HG03045 (cell line): ENCODE data around the gene PSMD3.
"Not testable (repeated sequence)": the region's sequence is repeated elsewhere in the genome, so short reads cannot be mapped to it uniquely, and the experiment has no call there.

Experiments used
- ATAC-seq: cut with Tn5 transposase; IDR thresholded peaks from one replicate; pipeline ENCODE4 v1.9.1; 2021; ENCODE audit warnings: mild to moderate bottlenecking, moderate library complexity; ENCODE audit not compliant: unreplicated experiment

Gene PSMD3

DNA sequence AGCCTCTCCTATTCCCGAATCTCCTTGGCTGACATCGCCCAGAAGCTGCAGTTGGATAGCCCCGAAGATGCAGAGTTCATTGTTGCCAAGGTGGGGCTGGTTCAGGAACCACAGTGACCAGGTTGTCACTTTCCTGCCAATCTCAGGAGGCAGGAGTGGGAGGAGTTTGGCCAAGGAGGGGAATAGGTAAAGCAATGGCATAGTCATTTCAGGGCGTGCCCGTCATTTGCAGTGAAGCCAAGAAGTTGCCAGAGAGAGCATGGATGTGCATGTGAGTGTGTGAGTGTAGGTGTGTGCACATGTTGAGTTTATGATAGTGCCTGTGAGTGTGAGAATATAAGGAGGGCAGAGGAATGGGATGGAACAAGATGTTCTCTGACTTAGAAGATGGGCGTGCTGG lies 14.8 kb downstream of the PSMD3 start:
- no peak for ATAC-seq

DNA sequence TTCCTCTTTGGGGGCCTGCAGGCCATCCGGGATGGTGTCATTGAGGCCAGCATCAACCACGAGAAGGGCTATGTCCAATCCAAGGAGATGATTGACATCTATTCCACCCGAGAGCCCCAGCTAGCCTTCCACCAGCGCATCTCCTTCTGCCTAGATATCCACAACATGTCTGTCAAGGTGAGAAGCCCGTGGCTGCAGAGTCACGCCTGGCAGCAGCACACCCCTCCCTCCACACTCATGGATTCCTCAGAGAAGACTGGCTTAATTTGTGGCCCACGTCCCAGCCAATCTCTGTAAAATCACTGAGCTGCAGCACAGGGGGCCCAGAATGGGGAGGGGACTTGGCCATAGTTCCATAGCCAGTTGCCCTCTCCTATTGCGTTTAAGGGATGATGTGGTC lies 15.6 kb downstream of the PSMD3 start:
- no peak for ATAC-seq

DNA sequence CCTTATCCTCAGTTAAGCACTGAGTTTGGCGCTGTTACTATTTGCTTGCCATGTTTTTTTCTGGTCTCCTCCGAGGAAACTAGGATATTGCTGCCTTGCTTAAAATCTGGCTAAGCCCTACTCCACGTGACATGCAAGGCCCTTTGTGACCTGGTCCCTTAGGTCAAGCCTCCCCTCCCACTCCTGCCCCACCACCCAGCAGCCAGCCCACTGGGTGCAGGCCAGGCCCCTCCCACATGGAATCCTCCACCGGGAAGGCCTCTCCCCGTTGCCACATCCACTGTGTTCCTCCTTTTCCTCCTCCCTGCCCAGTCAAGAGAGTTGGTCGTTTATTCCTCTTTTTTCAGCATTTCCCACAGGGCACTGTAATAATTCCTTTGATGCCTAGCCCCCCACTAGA lies 16.2 kb downstream of the PSMD3 start:
- no peak for ATAC-seq

DNA sequence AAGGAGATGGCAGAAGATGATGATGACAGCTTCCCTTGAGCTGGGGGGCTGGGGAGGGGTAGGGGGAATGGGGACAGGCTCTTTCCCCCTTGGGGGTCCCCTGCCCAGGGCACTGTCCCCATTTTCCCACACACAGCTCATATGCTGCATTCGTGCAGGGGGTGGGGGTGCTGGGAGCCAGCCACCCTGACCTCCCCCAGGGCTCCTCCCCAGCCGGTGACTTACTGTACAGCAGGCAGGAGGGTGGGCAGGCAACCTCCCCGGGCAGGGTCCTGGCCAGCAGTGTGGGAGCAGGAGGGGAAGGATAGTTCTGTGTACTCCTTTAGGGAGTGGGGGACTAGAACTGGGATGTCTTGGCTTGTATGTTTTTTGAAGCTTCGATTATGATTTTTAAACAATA lies 16.9 kb downstream of the PSMD3 start:
- no peak for ATAC-seq

DNA sequence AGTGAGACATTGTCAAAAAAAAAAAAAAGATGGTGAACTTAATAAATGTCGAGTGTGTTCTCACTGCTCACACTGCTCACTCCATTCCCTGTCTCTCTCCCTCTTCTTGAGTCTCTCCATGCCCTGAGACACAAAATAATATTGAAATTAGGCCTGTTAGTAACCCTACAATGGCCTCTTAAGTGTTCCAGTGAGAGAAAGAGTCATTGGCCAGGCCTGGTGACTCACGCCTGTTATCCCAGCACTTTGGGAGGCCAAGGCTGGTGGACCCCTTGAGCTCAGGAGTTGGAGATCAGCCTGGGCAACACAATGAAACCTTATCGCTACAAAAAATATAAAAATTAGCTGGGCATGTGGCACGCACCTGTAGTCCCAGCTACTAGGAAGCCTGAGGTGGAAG lies 18.5 kb downstream of the PSMD3 start:
- no peak for ATAC-seq

DNA sequence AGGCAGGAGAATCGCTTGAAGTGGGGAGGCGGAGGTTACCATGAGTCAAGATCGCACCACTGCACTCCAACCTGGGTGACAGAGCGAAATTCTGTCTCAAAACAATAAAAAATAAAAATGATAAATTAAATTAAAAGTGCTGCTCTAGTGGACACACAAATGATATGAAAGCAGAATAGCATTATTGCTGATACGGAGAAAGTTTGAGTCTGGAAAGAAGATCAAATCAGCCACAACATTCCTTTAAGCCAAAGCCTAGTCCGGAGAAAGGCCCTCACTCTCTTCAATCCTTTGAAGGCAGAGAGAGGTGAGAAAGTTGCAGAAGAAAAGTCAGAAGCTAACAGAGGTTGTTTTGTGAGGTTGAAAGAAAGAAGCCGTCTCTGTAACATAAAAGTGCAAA lies 19.6 kb downstream of the PSMD3 start:
- no peak for ATAC-seq

DNA sequence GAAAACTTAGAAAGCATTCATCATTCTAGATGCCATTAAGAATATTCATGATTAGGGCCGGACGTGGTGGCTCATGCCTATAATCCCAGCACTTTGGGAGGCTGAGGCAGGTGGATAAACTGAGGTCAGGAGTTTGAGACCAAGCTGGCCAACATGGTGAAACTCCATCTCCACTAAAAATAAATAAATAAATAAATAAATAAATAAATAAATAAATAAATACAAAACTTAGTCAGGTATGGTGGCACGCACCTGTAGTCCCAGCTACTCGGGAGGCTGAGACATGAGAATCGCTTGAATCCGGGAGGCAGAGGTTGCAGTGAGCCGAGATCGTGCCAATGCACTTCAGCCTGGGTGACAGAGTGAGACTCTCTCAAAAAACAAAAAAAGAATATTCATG lies 20.7 kb downstream of the PSMD3 start:
- ATAC-seq, result not testable (repeated sequence)

DNA sequence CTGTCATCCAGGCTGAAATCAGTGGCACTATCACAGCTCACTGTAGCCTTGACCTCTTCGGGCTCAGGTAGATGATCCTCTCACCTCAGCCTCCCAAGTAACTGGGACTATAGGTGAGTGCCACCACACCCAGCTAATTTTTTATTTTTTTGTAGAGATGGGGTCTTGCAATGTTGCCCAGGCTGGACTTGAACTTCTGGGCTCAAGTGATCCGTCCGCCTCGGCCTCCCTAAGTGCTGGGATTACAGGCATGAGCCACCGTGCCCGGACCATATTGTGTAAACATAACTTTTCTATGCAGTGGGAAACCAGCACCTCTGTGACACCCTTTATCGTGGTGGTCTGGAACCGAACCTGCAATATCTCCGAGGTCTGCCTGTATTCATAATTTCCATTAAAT lies 23.5 kb downstream of the PSMD3 start:
- no peak for ATAC-seq

DNA sequence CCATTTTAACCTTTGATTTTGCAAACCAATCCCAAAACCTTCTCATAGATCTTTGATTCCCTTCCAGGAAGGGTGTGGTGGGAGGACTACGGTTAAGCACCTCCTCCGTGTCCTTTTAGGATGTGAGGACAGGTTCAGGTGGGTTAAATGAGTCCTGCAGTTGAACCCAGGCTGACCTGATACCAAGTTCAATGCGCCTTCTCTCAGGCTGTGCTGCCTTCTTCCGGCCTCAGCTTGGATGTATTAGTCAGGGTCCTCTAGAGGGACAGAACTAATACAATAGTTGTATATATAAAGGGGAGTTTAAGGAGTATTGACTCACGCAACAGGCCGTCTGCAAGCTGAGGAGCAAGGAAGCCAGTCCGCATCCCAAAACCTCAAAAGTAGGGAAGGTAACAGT lies 24.1 kb downstream of the PSMD3 start:
- no peak for ATAC-seq

DNA sequence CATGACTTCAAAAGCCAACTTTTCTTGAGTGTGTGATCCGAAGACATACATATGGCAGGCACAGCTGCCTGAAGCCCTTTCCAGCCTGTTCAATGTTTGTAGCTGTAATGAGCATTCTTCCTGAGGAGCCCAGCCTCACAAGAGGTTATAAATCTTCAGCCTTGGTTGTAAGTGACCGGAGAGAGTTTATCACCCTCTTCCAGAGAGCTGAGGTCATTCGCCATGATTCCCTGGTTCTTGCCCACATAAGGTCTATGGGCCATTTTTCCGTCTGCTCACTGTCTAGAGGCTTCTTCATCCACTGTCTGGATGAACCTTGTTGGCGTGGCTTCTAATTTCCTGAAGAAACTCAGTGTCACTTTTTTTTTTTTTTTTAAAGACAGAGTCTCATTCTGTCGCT lies 24.9 kb downstream of the PSMD3 start:
- no peak for ATAC-seq

DNA sequence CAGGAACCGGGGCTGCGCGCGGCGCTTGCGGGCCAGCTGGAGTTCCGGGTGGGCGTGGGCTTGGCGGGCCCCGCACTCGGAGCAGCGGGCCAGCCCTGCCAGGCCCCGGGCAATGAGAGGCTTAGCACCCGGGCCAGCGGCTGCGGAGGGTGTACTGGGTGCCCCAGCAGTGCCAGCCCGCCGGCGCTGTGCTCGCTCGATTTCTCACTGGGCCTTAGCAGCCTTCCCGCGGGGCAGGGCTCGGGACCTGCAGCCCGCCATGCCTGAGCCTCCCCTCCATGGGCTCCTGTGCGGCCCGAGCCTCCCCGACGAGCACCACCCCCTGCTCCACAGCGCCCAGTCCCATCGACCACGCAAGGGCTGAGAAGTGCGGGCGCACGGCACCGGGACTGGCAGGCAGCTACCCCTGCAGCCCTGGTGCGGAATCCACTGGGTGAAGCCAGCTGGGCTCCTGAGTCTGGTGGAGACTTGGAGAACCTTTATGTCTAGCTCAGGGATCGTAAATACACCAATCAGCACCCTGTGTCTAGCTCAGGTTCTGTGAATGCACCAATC lies 30.4 kb downstream of the PSMD3 start:
- ATAC-seq, result not testable (repeated sequence)

DNA sequence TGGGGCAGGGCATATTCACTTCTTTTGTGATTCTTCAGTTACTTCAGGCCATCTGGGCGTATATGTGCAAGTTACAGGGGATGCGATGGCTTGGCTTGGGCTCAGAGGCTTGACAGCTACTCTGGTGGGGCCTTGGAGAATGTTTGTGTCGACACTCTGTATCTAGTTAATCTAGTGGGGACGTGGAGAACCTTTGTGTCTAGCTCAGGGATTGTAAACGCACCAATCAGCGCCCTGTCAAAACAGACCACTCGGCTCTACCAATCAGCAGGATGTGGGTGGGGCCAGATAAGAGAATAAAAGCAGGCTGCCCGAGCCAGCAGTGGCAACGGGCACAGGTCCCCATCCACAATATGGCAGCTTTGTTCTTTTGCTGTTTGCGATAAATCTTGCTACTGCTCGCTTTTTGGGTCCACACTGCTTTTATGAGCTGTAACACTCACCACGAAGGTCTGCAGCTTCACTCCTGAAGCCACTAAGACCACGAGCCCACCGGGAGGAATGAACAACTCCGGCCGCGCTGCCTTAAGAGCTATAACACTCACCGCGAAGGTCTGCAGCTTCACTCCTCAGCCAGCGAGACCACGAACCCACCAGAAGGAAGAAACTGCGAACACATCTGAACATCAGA lies 31.5 kb downstream of the PSMD3 start:
- not testable (repeated sequence) for ATAC-seq

DNA sequence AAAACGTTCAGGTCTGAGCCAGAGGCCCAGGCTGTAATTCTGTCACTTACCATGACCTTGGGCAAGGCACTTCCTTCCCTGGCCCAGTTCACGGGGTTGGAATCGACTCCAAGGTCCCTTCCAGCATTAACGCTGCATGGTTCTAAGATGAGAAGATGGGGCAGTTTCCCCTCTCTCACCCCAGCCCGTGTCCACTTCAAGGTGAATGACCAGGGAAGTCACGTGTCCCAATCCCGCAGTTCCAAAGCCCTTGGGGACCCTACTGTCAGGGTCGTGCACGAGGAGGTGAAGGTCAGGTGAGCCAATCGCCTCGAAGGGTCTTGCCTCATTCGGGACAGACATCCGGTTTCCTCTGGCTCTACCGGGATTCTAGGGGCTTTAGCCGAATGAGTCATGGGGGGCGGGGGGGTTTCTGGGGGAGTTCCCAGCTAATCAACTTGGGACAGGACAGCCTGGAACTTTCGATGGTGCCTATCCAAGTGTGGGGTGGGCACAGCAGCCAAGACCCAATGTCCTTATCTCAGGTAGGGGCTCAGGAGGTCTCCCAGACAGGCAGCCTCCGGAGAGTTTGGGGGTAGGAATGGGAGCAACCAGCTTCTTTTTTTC lies 33.9 kb downstream of the PSMD3 start:
- no peak for ATAC-seq

DNA sequence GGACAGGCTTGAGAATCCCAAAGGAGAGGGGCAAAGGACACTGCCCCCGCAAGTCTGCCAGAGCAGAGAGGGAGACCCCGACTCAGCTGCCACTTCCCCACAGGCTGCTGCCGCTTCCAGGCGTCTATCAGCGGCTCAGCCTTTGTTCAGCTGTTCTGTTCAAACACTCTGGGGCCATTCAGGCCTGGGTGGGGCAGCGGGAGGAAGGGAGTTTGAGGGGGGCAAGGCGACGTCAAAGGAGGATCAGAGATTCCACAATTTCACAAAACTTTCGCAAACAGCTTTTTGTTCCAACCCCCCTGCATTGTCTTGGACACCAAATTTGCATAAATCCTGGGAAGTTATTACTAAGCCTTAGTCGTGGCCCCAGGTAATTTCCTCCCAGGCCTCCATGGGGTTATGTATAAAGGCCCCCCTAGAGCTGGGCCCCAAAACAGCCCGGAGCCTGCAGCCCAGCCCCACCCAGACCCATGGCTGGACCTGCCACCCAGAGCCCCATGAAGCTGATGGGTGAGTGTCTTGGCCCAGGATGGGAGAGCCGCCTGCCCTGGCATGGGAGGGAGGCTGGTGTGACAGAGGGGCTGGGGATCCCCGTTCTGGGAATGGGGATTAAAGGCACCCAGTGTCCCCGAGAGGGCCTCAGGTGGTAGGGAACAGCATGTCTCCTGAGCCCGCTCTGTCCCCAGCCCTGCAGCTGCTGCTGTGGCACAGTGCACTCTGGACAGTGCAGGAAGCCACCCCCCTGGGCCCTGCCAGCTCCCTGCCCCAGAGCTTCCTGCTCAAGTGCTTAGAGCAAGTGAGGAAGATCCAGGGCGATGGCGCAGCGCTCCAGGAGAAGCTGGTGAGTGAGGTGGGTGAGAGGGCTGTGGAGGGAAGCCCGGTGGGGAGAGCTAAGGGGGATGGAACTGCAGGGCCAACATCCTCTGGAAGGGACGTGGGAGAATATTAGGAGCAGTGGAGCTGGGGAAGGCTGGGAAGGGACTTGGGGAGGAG lies 34.7 kb downstream of the PSMD3 start, which contains the start of gene CSF3:
Gene CSF3 (plus strand): TSS at position 436 of the 993 bp plus-strand sequence. CDS start 35 bp downstream, at position 471.
- ATAC-seq, result no peak

DNA sequence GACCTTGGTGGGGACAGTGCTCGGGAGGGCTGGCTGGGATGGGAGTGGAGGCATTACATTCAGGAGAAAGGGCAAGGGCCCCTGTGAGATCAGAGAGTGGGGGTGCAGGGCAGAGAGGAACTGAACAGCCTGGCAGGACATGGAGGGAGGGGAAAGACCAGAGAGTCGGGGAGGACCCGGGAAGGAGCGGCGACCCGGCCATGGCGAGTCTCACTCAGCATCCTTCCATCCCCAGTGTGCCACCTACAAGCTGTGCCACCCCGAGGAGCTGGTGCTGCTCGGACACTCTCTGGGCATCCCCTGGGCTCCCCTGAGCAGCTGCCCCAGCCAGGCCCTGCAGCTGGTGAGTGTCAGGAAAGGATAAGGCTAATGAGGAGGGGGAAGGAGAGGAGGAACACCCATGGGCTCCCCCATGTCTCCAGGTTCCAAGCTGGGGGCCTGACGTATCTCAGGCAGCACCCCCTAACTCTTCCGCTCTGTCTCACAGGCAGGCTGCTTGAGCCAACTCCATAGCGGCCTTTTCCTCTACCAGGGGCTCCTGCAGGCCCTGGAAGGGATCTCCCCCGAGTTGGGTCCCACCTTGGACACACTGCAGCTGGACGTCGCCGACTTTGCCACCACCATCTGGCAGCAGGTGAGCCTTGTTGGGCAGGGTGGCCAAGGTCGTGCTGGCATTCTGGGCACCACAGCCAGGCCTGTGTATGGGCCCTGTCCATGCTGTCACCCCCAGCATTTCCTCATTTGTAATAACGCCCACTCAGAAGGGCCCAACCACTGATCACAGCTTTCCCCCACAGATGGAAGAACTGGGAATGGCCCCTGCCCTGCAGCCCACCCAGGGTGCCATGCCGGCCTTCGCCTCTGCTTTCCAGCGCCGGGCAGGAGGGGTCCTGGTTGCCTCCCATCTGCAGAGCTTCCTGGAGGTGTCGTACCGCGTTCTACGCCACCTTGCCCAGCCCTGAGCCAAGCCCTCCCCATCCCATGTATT lies 35.7 kb downstream of the PSMD3 start:
- no peak for ATAC-seq

DNA sequence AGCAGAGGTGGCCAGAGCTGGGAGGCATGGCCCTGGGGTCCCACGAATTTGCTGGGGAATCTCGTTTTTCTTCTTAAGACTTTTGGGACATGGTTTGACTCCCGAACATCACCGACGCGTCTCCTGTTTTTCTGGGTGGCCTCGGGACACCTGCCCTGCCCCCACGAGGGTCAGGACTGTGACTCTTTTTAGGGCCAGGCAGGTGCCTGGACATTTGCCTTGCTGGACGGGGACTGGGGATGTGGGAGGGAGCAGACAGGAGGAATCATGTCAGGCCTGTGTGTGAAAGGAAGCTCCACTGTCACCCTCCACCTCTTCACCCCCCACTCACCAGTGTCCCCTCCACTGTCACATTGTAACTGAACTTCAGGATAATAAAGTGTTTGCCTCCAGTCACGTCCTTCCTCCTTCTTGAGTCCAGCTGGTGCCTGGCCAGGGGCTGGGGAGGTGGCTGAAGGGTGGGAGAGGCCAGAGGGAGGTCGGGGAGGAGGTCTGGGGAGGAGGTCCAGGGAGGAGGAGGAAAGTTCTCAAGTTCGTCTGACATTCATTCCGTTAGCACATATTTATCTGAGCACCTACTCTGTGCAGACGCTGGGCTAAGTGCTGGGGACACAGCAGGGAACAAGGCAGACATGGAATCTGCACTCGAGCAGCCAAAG lies 36.9 kb downstream of the PSMD3 start:
- no peak for ATAC-seq

DNA sequence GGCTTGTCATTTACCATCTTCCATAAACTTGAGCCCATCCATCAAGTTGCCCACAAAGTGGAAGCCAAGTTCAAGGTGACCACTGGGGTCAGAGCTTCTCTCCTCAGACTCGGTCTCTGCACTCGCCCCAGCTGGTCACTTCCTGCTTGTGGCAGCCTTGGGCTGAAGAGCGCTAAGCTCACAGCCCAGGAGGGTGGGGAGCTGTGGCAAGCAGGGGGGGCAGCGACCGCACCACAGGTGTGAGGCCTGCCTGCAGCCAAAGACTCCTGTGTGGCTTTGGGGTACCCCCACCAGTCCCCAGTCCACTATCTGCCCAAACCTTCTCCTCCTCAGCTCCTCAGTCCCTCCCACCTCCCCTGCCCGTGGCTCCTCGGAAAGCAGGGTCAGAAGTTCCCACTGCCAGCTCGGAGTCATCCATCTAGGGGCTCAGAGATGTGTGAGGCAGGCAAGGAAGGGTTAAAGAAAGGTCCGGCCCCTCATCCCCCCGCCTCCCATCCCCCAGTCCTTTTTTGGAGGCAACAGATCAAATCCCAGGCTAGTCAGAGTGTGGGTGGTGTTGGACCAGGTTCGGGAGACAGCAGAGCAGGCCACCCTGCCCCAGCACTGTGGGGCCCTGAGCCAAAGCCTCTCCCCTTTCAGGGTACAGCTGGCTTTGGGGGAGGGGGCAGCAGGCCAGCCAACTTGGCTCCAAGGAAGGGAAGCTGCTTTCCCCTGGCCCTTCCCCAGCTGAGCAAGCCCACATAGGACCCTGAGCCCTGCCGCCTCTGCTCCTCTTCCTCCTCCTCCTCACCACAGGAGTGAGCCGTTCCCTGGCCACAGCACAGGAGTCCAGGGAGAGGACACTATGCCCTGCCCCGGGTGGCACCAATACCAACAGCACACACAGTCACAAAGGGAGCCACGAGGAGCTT lies 37.9 kb downstream of the PSMD3 start:
- no peak for ATAC-seq

DNA sequence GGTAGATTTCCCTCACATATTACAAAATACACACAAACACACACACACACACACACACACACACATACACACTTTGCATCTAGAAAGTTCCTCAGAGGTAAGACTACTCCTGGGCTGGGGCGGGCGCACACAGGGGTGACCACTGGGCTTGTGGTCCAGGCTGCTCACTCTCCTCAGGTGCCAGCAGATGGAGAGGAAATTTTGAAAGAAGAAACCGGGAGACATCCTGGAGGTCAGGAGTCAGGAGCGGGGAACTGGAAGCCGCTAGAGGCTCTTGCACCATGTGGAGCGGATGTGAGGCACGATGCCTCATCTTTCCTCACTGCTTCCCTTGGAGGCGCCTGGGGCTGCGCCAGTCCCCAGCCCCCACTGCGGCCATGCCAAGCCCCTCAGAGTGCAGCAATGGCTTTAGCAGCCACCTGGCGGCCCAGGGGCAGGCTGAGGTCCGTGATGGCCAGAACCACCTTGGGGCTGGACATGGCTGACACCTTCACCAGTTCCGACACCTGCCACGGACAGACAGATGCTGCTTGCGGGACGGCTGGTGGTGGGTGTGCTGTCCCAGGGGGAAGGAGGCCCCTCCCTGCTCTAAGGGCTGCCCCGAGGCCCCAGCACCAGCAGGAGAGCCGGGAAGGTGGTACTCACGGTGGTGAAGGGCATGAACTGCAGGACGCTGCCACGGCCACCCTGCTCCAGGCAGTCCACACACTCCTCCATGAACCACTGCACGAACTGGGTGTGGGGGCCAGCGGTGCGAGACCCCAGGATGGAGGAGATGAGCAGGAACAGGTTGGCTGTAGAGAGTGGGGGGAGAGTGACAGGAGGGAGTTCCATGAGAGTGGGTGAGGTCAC lies 38.8 kb downstream of the PSMD3 start:
- no peak for ATAC-seq
